Left forelimb (tissue), 1 donor: ENCODE measurements around the gene TPCN2.

Experiments
- DNase-seq: peaks from one replicate; pipeline ENCODE4 v3.0.0-alpha.2; 2018; ENCODE audit warnings: low spot score

TPCN2 gene

DNA sequence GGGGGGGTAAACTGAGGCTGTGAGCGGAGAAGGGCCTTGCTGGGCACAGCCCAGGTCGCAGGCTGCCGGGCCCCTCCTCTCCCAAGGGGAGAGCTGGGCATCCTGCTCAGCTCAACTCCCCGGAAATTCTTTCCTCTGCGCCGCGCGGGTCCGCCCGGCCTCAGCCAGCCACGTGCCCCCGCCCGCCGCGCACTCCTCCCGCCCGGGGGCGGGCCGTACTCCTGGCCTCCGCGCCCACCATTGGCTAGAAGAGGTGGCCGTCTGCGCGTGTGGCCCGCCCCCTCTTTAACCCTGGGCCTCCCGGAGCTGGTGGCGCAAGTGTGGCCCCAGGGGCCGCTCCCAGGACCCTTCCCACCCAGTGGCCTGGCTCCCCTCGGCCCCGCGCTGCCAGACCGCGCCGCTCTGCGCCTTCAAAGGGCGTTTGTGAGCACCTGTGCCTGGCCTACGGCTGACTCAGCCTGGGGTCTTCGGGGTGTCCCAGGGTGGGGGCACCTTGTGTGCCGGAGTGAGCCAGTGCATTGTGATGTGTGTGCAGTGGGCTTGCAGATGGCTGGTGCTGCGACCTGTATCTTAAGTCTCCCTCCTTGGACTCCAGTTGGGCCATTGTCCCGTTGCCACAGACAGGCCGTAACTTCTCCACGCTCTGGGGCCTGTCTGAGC is 37.6 kb upstream of the TPCN2 start:
- no peak for DNase-seq

DNA sequence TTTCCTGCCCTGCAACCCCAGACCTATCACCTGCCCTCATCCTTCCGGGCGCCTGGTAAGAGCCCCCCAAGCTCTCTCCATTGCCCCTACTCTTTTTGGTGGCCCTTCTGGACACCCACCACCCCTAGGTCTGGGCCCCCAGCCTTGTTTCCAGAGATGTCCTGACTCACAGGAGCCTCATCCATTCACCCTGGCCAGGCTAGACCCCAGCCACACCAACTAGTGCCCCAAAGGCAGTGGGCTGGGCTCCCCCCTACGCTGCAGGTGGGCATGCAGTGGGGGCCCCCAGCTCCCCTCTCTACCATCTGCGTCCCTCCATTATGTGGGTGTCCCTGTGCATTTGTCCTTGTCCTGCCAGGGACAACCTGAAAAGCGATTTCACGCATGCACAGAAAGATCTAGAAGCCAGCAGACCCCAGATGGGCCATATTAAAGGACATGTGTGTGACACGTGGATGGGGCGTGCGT is 37.1 kb upstream of the TPCN2 start:
- DNase-seq, result no peak

DNA sequence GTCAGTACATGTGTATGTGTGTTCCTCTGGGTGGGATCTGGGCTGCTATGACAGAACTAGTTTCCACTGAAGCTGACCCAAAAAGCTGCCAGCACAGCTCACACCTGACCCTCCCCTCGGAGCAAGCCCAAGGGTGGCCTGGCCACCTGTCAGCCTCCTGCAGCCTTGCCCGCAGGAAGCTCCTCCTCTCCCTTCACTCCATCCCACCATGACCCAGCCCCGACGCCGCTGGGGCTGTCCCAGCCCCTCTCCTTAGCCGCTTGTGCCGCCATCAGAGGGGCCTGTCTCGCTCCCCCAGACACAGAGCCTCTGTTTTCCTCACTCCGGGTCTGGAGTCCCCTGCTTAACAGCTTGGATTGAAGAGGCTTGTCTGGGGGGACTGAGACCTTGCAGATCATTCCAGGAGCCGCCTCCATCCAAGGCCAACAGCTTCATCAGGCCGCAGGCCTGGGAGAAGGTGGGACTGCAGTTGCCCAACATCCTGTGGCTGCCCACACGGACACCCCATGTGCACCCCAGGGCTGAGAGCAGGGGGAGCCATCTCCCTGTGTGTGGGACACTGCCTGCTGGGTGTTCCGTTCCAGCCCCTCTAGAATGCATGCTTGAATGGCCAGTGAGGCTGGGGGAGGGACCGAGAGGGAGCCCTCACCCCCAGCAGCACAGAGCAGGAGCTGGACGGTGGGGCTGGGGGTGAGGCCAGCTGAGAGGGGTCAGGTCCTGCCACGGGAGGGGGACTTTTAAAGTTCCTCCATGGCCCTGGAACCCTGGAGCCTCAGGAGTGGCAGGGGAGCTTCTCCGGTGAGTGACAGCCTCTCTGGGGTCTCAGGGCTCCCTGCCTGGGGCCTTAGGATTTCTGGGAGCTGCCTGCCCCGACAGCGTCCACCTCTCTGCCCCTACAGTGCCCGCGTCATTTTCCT is 36.4 kb upstream of the TPCN2 start:
- no peak for DNase-seq

DNA sequence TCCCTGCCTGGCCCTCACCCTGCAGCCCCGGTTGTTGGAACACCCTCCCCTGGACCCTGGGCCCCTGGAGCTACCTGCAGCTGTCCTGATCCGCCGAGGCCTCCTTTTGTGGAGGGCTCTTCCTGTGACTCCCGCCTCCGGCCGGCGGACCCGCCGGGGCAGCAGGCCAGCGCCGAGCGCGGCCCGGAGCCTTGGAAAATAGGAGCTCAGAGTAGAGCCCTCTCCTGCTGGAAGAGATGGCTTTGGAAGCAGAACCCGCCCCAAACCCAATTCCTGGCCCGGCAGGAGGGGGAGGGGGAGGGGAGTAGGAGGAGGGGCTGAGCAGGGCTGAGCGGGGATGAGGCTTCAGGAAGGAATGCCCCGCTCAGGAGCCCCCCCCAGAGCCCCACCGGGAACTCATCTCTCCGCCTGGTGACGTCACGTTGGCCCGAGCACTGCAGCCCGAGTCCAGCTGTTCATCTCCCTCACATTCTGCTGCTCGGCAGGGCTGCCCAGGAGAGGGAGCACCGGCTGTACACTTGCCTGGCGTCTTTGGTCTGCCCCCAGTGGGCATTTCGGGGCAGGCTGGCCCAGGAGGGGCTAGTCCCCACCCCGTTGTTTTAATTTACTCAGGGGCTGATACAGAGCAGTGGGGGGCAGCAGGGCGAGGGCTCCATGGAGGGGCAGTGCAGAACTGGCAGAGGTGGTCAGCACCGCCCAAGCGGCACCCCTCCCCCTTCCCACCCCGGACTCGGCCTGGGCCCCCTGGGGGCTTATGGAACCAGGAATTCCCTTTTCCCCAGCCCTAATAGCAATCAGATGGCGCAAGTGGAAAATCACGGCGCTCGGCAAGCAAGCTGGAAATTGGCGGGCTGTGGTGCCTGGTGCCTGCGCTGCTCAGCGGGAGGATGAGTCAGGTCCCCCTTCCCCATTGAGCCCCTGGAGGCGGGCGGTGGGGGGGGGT is 35.5 kb upstream of the TPCN2 start, which contains the start of gene MRGPRF:
MRGPRF (minus strand) TSS at position 238 of the 943 bp plus-strand sequence. CDS start 3,345 bp downstream, outside the sequence.
- DNase-seq, result peak; percentile 94

DNA sequence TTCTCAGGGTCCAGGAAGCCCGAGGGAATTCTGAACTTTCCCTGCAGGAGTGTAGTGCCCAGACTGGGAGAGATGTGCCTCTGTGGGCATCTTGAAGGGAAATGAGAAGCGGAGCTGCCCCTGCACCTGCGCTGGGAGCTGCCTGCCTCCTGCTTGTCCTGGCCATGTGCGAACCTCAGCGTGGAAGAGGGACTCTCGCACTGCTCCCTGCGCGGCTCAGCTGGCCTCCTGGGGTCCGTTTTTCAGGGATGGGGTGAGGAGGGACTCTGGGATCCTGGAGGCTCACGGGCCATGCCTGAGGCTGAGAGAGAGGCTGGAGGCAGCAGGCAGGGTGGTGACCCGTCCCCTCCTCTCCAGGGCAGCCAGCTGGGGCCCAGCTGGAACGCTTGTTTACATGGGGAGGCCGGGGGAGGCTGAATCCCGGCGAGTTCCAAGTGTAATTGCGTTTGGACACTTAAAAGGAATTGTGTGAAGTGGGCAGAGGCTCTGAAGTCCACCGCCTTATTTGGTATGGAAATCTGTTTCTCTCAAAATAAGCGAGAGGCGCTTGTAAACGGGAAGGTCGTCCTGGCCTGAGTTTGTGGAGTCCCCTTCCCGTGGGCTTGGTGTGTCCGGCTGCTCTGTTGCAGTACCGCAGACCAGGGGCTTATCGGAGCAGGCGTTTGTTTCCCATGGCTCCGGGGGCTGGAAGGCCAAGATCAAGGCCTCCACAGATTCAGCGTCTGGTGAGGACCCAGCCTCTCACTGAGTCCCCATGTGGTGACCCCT is 34.5 kb upstream of the TPCN2 start:
- DNase-seq, result no peak

DNA sequence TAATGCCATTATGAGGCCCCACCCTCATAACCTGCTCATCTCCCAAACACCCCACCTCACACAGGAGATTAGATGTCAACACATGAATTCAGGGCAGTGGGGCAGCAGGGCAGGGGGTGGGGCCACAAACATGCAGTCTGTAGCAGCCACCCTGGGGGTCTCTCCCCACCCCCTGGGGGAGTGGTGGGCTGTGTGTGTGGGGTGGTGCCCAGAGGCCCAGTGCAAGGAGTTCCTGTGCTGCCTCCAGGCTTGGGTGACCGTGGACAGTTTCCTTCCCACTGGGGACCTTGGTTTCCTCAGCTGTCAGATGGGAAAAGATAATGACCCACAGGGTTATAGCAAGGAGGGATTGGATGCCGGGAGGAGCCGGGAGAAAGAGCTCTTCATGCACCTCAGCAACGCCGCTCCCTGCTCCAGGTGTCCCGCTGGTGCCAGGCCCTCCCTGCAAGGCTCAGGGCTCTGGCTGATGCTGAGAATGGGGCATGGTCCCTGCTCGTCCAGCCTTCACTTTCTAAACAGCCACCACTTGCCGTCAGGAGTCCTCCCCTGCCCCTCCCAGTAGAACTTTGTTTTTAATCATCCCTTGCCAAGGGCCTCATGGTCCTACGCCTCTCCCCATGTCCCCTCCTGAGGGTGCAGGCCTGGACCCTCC is 33.7 kb upstream of the TPCN2 start:
- no peak for DNase-seq

DNA sequence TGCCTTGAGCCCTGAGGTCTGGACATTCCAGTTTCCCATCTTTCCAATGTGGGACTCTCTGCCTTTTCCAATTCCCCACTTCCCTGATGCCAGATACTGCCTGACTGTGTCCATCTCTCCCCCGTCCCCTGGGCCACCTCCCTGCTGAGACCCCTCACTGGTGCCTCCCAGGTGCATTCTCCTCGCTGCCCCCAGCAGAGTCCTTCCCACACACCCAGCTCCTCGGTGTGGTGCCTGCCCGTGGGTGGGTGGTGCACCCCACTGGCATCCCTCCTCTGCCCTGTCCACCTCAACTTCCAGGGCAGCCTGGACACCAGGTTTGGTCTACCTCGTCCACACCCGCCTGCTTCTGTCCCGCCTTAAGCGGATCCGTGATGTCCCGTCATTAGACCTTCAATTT is 30.8 kb upstream of the TPCN2 start:
- no peak for DNase-seq

DNA sequence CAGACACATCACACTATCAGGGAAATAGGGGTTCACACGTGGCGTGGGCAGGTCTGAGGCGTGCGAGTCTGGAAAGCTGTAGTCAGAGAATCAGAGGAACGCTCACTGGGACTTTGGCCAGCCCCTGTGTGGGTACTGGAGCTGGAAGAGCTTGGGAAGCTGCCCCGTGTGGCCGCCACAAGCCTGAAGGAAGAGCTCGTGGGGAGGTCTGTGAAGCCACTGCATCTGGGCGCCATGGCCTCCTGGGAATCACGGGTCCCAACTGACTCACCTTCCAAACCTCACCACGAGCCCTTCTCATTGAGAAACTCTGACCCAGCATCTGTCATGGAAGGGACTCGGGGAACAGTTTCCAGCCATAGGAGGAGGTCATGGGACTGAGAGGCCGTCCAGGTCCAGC is 29.8 kb upstream of the TPCN2 start:
- DNase-seq, result no peak

DNA sequence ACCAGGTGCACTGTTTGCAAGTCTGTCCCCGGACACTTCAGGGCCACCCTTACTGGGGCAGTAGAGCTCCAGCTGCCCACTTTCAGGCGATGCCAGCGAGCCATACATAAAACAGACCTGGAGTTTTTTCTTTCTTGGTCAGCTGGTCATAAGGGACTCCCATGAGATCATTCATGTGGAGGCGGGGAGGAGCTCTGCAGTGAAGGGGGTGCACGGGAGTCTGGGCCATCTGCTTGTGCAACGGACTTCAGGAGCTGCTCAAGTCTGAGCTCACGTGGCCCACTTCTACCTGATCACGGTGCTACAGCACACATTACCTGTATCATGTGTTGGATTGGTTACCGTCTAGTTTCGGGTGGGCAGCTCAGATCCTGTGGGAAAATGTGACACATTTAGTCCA is 26.5 kb upstream of the TPCN2 start:
- DNase-seq, result no peak

DNA sequence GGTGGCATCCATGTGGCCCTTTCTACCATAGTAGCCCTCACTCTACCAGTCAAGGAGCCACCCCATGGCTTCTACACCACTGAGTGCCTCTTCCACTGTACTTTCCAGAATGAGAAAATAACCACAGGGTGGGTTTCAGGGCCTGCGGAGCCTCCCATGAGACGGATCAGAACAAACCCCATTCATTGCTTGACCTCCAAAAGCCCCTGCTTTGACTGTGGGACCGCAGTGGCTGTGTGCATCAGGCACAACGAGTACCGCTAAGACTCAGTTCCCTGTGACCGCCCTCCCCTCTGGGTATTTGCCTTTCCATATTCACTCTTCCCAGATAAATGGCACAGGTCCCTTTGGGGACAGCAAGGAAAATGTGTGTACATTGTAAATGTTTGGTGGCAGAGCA is 24.2 kb upstream of the TPCN2 start:
- no peak for DNase-seq

DNA sequence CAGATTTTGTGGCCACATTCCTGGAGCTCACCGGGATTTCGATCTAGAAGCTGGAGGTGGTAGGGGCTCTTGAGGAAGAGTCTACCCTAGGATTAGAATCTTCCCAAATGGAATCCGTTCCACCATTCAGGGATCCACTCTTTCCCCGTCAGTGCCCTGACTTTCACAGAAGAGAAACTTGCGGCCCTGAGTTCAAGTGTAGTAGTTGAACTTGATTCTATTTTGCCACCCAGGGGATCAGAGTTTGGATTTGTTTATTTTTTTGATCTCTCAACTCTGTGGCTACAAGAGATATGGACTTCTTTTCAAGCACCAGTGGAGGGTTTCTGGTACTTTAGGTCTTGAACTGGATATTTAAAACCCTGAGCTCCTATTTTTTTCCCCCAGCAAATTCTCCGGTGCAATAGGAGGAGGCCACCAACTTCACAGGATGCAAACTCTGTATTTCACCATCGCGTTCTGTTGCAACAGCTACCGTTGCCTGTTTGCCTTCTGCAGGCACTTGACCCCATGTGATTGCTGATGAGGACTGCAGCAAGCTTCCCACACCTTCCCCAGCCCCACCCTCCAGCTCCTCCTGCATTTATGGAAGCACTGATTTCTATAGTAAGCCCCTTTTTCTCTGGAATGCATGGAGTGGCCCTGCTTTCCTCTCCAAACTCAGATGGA is 20.9 kb upstream of the TPCN2 start:
- no peak for DNase-seq

DNA sequence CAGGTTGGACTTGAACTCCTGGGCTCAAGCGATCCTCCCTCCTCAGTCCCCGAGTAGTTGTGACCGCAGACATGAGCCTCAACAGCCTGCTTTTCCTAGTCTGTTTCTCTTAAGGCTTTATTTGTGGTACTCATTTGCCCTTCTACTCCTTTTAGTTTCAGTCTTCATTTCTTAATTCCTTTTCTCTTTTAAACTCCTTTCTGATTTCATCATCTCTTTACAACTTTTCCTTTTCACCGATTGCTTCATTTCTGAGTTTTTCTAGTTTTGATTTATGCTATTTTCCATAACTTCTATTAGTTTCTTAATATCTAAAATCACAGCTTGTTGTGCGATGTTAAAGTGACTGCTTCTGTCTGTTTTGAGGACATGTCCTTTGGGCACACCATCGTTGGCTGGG is 18.4 kb upstream of the TPCN2 start:
- no peak for DNase-seq

DNA sequence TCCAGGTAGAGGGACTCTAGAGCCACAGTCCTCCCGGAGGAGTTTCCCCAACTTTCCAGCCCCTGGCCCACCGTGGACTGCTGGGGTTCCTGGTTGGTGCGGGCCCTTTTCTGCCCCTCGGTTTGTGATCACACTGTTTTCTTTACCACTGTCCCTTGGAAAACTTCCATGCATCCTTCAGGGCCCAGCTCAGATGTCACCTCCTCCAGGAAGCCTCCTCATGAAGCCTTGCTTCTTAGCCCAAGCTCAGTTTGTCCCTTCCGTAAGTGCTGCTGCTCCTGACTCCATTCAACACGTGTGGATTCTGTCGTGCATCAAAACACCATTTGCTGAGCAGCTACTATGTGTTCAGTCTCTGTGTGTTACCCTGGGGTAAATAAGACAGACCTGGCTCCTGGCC is 15.9 kb upstream of the TPCN2 start:
- DNase-seq, result no peak

DNA sequence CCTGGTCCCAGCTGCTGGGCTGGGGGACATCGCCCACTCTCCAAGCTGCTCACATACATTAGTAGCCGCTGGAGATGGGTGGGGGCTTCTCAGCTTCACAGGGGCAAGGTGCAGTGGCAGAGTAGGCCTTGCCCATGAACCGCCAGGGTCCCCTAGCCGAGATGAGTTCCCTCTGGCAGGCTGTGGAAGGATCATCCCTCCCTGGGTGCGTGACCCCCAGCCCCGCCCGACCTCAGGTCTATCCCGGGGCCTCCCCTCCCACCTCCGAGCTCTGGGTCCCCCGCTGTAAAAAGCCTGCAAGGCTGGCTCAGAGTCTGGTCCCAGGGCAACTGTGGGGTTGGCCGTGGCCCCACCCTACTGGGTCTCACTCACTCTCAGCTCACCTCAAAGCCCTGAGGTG is 15.3 kb upstream of the TPCN2 start:
- DNase-seq, result no peak

DNA sequence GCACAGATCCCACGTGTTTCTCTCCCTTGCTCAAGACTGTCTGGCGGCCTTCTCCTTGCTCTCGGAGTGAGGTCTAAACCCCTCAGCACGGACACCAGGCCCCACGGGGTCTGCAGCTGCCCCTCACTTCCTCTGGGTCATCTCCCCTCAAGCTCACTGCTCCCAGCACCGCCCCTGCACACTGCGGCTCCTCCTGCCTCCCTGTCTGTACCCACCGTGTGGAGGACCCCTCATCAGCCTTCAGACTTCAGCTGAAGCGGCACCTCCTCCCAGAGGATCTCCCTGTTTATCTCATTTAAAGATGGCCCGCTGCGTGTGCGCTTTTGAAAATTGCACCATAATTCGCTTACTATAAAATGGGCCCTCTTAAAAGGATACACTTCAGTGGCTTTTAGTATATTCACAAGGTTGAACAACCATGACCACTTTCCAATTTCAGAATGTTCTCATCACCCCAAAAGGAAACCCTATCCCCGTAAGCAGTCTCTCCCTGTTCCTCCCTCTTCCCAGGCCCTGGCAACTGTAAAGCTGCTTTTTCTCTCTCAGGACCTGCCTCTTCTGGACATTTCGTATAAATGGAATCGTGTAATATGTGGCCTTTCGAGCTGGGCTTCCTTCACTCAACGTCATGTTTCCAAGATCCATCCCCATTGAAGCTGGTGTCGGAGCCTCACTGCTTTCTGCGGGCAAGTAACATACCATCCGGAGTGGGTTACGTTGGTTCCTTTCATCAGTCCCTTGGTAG is 14.4 kb upstream of the TPCN2 start:
- DNase-seq, result no peak

DNA sequence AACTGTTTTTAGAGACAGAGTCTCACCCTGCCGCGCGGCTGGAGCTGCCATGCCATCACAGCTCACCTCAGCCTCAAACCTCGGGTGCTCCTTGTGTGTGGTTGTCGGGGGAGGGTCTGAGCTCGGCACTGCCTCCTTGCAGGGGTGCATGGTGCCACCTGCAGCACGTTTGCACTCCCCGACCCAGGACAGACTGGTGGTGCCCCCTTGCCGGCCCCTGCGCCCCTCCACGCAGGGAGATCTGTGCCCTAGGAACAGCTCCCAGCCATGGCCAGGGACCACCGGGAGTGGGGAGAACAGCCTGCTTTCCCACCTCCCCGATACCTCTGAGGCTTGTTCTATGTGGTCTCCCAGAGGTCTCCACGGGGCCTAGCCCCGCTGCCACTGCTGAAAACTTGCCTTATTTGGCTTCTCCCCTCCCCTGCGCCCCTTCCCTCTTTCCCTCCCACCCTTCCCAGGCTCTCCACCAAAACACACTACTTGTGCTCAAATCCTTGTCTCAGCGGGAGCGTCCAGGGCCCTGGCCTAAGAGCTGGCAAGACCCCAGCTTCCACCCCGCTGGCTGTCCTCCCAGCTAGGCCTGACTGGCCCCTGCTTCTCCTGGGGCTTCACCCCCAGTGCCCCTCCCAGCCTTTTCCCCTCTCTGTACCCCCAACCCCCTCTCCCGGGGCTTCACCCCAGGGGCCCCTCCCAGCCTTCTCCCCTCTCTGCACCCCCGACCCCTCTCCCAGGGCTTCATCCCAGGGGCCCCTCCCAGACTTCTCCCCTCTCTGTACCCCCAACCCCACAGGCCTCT is 13.4 kb upstream of the TPCN2 start:
- no peak for DNase-seq

DNA sequence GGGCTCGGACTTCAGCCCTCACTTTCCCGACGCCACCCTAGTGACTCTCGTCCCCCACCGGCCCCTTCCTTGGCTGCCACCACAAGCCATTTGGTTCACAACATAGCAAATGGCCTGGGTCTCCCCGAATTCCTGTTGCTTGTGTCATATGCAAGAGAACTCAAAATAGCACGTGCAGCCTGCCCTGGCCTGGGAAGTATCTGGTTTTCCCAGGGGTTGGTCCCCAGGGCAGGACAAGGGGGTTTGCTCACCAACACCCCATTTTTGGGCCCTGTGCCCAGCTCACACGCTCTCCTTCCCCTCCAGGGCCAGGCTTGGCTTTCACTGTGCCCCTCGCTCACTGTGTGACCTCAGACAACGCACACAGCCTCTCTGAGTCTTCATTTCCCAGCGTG is 12.8 kb upstream of the TPCN2 start:
- DNase-seq, result no peak

DNA sequence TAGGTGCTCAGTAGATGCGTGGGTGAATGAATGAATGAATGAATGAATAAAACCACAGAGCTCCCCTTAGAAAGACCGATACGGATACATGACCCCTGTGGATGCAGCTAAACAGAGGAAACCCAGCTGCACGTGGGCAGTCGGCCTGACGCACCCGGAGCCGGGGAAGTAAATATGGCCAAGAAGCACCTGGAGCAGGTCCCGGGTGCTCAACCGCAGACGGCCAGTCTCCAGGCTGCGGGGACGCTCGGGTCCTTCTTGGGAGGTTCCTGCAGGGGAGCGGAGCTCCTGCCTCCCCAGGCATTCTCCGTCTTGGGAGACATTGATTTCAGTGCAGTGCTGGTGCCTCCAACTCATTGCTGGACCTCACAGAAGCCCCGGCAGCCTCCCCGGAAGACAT is 11.7 kb upstream of the TPCN2 start:
- no peak for DNase-seq

DNA sequence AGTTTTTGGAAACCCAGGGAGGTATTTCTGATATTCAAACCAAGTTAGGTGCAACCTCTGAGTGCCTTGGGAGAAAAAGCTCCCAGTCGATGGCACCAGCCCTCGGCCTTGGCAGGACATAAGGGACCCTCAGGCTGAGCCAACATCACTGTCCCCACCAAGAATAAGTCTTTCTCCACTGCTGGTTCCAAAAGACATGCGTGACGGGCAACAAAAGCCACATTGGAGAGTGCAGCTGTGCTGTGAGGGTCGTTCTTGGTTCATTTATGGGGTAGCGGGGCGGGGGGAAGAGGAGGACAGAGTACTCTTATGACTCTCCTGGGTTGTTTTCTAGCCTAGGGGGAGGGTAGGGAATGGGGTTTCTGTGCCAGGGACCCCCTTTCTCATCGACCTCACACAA is 11.2 kb upstream of the TPCN2 start:
- no peak for DNase-seq
